ENCODE results near the gene C1orf174. TPM values are rescaled to one million over a fixed set of nuclear protein-coding genes. Genes with fewer than 3 reads are reported as not detected.

Gene C1orf174
- total and polyA plus RNA-seq, 2 of the 4 experiments (the other 2 are of a cell fraction), result 26.7 to 45.7 TPM

- TF ChIP-seq CTCF (conservative IDR thresholded peaks at IDR 0.05; ENCODE audit: low read depth, low read length) (no peak), FOS (IDR thresholded peaks at IDR 0.05; ENCODE audit: low read depth, low read length) (no peak)
- intact Hi-C loops (cut with micrococcal nuclease), result no loop called here
- ChIA-PET CTCF (no interaction called here), POLR2A (ENCODE audit: unreplicated experiment) (no interaction called here)
- H3K9me1 ChIP-seq (ENCODE audit: insufficient read depth, low read length), result peaks cover 9% of the 10 kb centered on the region; the same call in 1 of the 2 replicates
- no TSS peak for BruUV-seq (replicated peaks)
- H3K9ac ChIP-seq (ENCODE audit: low read depth, low read length), result no peak overlapping the region
- H3K18ac ChIP-seq (ENCODE audit: low read depth, low read length), result no peak overlapping the region
- no peak overlapping the region for H2BK20ac ChIP-seq (ENCODE audit: low read depth, low read length)
- no peak overlapping the region for H3K4me2 ChIP-seq (ENCODE audit: low read depth, low read length)
- no peak overlapping the region for H2BK120ac ChIP-seq (ENCODE audit: low read depth, low read length)
- H3K27me3 ChIP-seq (ENCODE audit: control insufficient read depth, insufficient read depth, low read length), result no peaks in the 10 kb centered on the region
- H2AK9ac ChIP-seq (replicated peaks; ENCODE audit: low read depth, low read length, poor library complexity), result no peak overlapping the region
- H3K56ac ChIP-seq (ENCODE audit: extremely low read depth, insufficient read depth, low read length), result no peak overlapping the region
- H3K9me3 ChIP-seq (ENCODE audit: control insufficient read depth, insufficient read depth, low read length), result no peaks in the 10 kb centered on the region
- no peak overlapping the region for H2BK15ac ChIP-seq (ENCODE audit: low read depth, low read length)
- peaks cover 9 to 30% of the 10 kb centered on the region in 2 experiments; a peak in 3 of 4 replicates for H3K79me1 ChIP-seq (ENCODE audit: low read depth in 1 of 2, low read length in 2 of 2)
- H3K14ac ChIP-seq (replicated peaks; ENCODE audit: low read depth, low read length), result no peak overlapping the region
- H2AK5ac ChIP-seq (ENCODE audit: low read depth, low read length), result no peak overlapping the region
- H3K4me3 ChIP-seq (ENCODE audit: insufficient read depth, low read depth, low read length), result no peak overlapping the region
- no peak for DNase-seq
- dilution Hi-C loops (cut with HindIII; ENCODE audit: low sequenced_read_pairs, unreplicated experiment), result no loop called here
- H3K4ac ChIP-seq (ENCODE audit: low read depth, low read length), result no peak overlapping the region
- no peak for ATAC-seq (ENCODE audit: low read depth)
- no peak overlapping the region for H3K27ac ChIP-seq (ENCODE audit: insufficient read depth, low read length)
- H4K8ac ChIP-seq (ENCODE audit: low read depth in 2 of 2, low read length in 2 of 2), result no peak overlapping the region
- H3K23ac ChIP-seq (ENCODE audit: low read depth, low read length), result no peak overlapping the region
- H4K5ac ChIP-seq (ENCODE audit: low read depth, low read length), result no peak overlapping the region
- H3K36me3 ChIP-seq (ENCODE audit: control insufficient read depth, insufficient read depth, low read length), result 0 out of 2 replicates have a peak, but pooled peaks cover 4% of the 10 kb centered on the region
- peaks cover 14% of the 10 kb centered on the region for H3K4me1 ChIP-seq (ENCODE audit: control insufficient read depth, insufficient read depth, low read length)
- no peak overlapping the region for H2AFZ ChIP-seq (replicated peaks; ENCODE audit: low read length, poor library complexity)
- no peak overlapping the region for H2BK5ac ChIP-seq (ENCODE audit: low read depth, low read length, poor library complexity, severe bottlenecking)
- in situ Hi-C loops (cut with MboI; ENCODE audit: low sequenced_read_pairs), result no loop called here
- H4K20me1 ChIP-seq (ENCODE audit: insufficient read depth, low read length), result peaks cover 22% of the 10 kb centered on the region
- H4K91ac ChIP-seq (ENCODE audit: insufficient read depth, low read depth, low read length), result no peak overlapping the region
These were observed 1.7 kb downstream of the C1orf174 start for GRCh38 chr1:3898475-3898735.

Data from IMR-90 (cell line).